Lung (tissue), 12 donors: ENCODE results near the gene UNC80. TPM values are rescaled to one million over a fixed set of nuclear protein-coding genes. Genes with fewer than 3 reads are reported as not detected.

Experiments
- ATAC-seq: fragments of 200-7000 bp; cut with Tn5 transposase; one replicate; pipeline ENCODE4 v1.9.1; 2020; ENCODE audit warnings: moderate number of reproducible peaks; ENCODE audit not compliant: insufficient read depth, low FRiP score
- DNase-seq, 3 donors: peaks; one replicate each; pipeline ENCODE4 v3.0.0-alpha.2; 2013 to 2017
- H3K27ac ChIP-seq, 2 donors: one replicate each; pipeline ENCODE4 v1.5.1; 2013; ENCODE audit warnings: mild to moderate bottlenecking in 2 of 2, moderate library complexity in 2 of 2, control low read depth in 1 of 2, inconsistent platforms in 1 of 2, low read depth in 1 of 2, low read length in 1 of 2
- H3K27me3 ChIP-seq, 3 donors: one replicate each; pipeline ENCODE4 v1.5.1; 2013; ENCODE audit warnings: low read length in 2 of 3; ENCODE audit not compliant: control insufficient read depth in 3 of 3, insufficient read depth in 3 of 3
- H3K36me3 ChIP-seq, 4 donors: one replicate each; pipeline ENCODE4 v1.5.1; 2013; ENCODE audit warnings: low read length in 4 of 4, mild to moderate bottlenecking in 1 of 4, moderate library complexity in 1 of 4; ENCODE audit not compliant: control insufficient read depth in 4 of 4, insufficient read depth in 4 of 4
- H3K4me1 ChIP-seq, 5 donors: one replicate each; pipeline ENCODE4 v1.5.1; 2013; ENCODE audit warnings: low read length in 5 of 5, mild to moderate bottlenecking in 2 of 5, moderate library complexity in 1 of 5; ENCODE audit not compliant: control insufficient read depth in 5 of 5, insufficient read depth in 5 of 5
- H3K4me3 ChIP-seq: one replicate; pipeline ENCODE4 v1.5.1; 2013; ENCODE audit warnings: mild to moderate bottlenecking, control low read depth, moderate library complexity
- H3K9ac ChIP-seq, 2 donors: one replicate each; pipeline ENCODE4 v1.5.1; 2013; ENCODE audit warnings: low read length in 2 of 2, control low read depth in 1 of 2; ENCODE audit not compliant: insufficient read depth in 1 of 2
- H3K9me3 ChIP-seq, 4 donors: one replicate each; pipeline ENCODE4 v1.5.1; 2013; ENCODE audit warnings: low read length in 3 of 4, mild to moderate bottlenecking in 1 of 4, moderate library complexity in 1 of 4; ENCODE audit not compliant: control insufficient read depth in 4 of 4, insufficient read depth in 3 of 4
- WGBS, 2 donors: extraction: QIAGEN DNeasy Blood & Tissue Kit; methylation state at CpG; one replicate each; pipeline ENCODE4 v1.1.7; 2013; 5-methylcytosine and 5-hydroxymethylcytosine counted together
- polyA plus RNA-seq, 2 donors: library from polyadenylated mRNA; stranded (reverse); fragments of 200-250 nt; gene quantifications; one replicate each; pipeline ENCODE4 v1.2.1, GENCODE V29; 2013
- total RNA-seq, 2 donors: library from RNA; depleted of rRNA in 1 of 2; stranded (reverse); fragments of >200 nt in 1 of 2; gene quantifications; one replicate each; pipeline ENCODE4 v1.2.1, GENCODE V29; 2014 to 2021
- TF ChIP-seq, protein P1 (sequence below): IDR thresholded peaks from 2 replicates; pipeline ENCODE4 v1.5.1; 2012; ENCODE audit warnings: mild to moderate bottlenecking; ENCODE audit errors: control extremely low read depth, extremely low read depth
- donor health status: control.
- donor health status: control.
- donor health status: Bipolar disorder and iron deficiency.
- donor health status: healthy.
- donor health status: DM: yes; HTN: yes; CAD: no.

UNC80 gene
- total and polyA plus RNA-seq, 4 donors: under 0.01 to 2.2 (median 0.03) TPM

DNA sequence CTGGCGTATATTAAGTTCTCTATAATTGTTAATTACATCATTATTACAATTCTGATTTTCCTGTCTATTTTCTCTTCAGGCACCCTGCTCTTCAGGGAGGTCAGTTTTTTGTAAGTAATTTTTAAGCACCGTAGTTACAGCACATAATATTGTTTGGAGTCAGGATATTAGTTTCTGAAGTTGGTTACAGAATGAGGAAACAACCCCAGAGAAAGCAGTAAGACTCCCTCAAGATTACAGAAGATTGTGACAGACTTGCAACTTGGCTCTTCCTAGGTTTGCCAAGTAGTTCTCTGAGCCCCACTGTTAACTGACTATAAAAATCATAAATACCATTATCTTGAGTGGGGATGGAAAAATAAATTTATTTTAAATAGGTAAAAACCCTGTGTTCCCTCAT, 231.7 kb downstream of the UNC80 start:
- no peak overlapping the region for H3K27ac ChIP-seq
- H3K4me3 ChIP-seq: no peak overlapping the region
- no peaks in the 10 kb centered on the region for H3K9me3 ChIP-seq
- peak overlapping the region; percentile 61 to 66 for H3K9ac ChIP-seq
- TF ChIP-seq, protein P1, sequence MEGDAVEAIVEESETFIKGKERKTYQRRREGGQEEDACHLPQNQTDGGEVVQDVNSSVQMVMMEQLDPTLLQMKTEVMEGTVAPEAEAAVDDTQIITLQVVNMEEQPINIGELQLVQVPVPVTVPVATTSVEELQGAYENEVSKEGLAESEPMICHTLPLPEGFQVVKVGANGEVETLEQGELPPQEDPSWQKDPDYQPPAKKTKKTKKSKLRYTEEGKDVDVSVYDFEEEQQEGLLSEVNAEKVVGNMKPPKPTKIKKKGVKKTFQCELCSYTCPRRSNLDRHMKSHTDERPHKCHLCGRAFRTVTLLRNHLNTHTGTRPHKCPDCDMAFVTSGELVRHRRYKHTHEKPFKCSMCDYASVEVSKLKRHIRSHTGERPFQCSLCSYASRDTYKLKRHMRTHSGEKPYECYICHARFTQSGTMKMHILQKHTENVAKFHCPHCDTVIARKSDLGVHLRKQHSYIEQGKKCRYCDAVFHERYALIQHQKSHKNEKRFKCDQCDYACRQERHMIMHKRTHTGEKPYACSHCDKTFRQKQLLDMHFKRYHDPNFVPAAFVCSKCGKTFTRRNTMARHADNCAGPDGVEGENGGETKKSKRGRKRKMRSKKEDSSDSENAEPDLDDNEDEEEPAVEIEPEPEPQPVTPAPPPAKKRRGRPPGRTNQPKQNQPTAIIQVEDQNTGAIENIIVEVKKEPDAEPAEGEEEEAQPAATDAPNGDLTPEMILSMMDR: no peak
- 20 to 23% methylated on average over 2 of the region's 2 CpGs for WGBS, 2 donors
- H3K36me3 ChIP-seq: peaks cover 0 to 12% (median 3%) of the 10 kb centered on the region in 4 donors
- DNase-seq (no peak), ATAC-seq (no peak)
- peaks cover 0 to 15% (median 12%) of the 10 kb centered on the region in 5 donors for H3K4me1 ChIP-seq
- H3K27me3 ChIP-seq: no peaks in the 10 kb centered on the region

DNA sequence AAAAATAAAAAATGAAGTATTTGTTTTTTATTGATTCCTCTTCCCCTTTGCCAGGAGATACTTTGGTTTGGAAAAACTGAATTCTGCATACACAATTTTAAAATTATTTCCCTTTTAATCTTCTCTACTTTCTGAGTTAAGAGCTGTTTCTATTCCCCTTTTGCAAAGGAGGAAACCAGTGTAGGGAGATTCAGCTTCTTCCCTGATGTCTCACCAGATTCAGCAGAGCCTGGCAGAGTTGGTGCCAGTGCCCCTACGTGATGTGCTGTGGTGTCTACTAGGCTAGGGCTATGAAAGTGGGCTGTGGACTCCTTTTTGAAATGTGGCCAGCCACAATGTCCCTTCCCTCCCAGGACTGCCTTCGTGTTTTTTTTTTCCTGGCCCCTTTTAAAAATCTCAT, 233.2 kb downstream of the UNC80 start:
- no peak for DNase-seq
- Histone ChIP-seq H3K9ac (no peak overlapping the region), H3K4me1 (peaks cover 0 to 15% (median 12%) of the 10 kb centered on the region in 5 donors), H3K4me3 (no peak overlapping the region), H3K27ac (no peak overlapping the region), H3K27me3 (no peaks in the 10 kb centered on the region), H3K36me3 (peaks cover 2 to 12% (median 6%) of the 10 kb centered on the region in 4 donors), H3K9me3 (no peaks in the 10 kb centered on the region)
- TF ChIP-seq, protein P1: no peak
- WGBS, 2 donors: 64 to 67% methylated on average over 2 of the region's 2 CpGs
- no peak for ATAC-seq

DNA sequence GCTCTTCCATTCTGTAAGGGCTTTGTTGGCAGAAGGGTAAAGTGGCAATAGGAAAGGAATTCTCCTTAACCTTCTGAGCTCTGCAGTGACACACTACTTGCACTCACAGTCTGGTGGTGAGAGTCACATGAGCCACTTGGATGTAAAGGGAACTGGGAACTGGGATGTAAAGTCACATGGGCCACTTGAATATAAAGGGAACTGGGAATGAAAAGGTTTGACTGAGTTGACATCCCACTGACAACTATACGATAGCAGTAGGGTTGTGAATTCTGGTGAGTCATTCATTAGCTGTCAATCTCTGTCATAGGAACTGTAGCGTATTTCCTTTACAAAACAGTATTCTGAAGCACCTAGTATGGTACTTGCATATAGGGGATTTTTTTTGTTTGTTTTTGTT, 236.3 kb downstream of the UNC80 start:
- WGBS, 2 donors: 76 to 80% methylated on average over 2 of the region's 2 CpGs
- TF ChIP-seq, protein P1: no peak
- Histone ChIP-seq H3K27ac (peak overlapping the region in 1 of 2 donors; percentile 44), H3K9me3 (no peaks in the 10 kb centered on the region), H3K9ac (no peak overlapping the region), H3K27me3 (no peaks in the 10 kb centered on the region), H3K4me1 (peaks cover 0 to 15% (median 9%) of the 10 kb centered on the region in 5 donors), H3K4me3 (no peak overlapping the region), H3K36me3 (peaks cover 2 to 24% (median 5%) of the 10 kb centered on the region in 4 donors)
- ATAC-seq: peak; percentile 32
- DNase-seq: peak in 1 of 3 donors; percentile 9

DNA sequence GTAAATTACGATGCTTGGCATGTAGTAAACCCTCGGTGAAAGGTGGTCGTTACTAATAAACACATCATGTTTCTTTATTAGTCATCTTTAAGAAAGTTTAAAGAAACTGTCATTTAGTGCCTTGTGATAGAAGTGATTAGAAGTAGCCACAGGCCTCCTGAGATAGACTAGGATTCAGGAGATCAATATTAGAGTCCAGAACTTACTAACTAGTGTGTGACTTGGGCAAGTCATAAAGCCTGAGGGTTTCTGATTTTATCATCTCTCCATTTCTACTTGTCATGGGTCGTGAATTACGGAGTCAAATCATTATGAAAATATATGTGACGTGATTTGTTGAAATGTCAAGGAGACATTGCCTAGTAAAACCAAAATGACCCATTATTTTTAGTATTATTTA, 237.5 kb downstream of the UNC80 start:
- DNase-seq (no peak), ATAC-seq (no peak)
- H3K27ac ChIP-seq: no peak overlapping the region
- 74 to 77% methylated on average over 6 of the region's 6 CpGs for WGBS, 2 donors
- no peaks in the 10 kb centered on the region for H3K27me3 ChIP-seq
- no peak overlapping the region for H3K4me3 ChIP-seq
- no peaks in the 10 kb centered on the region for H3K9me3 ChIP-seq
- H3K9ac ChIP-seq: no peak overlapping the region
- H3K36me3 ChIP-seq: peaks cover 2 to 25% (median 6%) of the 10 kb centered on the region in 4 donors
- TF ChIP-seq, protein P1: no peak
- H3K4me1 ChIP-seq: peaks cover 0 to 10% (median 2%) of the 10 kb centered on the region in 5 donors
